Peyer's patch (tissue), 4 donors: ENCODE data around the gene TTC29. TPM values are rescaled to one million over a fixed set of nuclear protein-coding genes. Genes with fewer than 3 reads are reported as not detected.

Experiments
- DNase-seq, 3 donors: peaks; one replicate each; pipeline ENCODE4 v3.0.0-alpha.2; 2017 to 2019
- H3K27ac ChIP-seq, 4 donors: fragments of 200-600 bp; sonication (generic); one replicate each; pipeline ENCODE4 v1.5.1; 2016 to 2019
- H3K27me3 ChIP-seq, 2 donors: fragments of 200-600 bp; sonication (generic); one replicate each; pipeline ENCODE4 v1.5.1; 2019
- H3K36me3 ChIP-seq, 3 donors: fragments of 200-600 bp; sonication (generic); one replicate each; pipeline ENCODE4 v1.5.1; 2016 to 2019
- H3K4me1 ChIP-seq, 4 donors: fragments of 200-600 bp; sonication (generic); one replicate each; pipeline ENCODE4 v1.5.1; 2016 to 2019
- H3K4me3 ChIP-seq, 4 donors: fragments of 200-600 bp; sonication (generic); 1 replicate in 3 of 4; 2 replicates in 1 of 4; pipeline ENCODE4 v1.5.1; 2016 to 2019; ENCODE audit warnings: mild to moderate bottlenecking in 1 of 4
- H3K9me3 ChIP-seq, 4 donors: fragments of 200-600 bp; sonication (generic); one replicate each; pipeline ENCODE4 v1.5.1; 2016 to 2019; ENCODE audit warnings: mild to moderate bottlenecking in 1 of 4
- POLR2A ChIP-seq, 2 donors: fragments of 450-650 bp; IDR thresholded peaks; one replicate each; pipeline ENCODE4 v1.5.1; 2017; ENCODE audit warnings: antibody characterized with exemption in 2 of 2, mild to moderate bottlenecking in 2 of 2, moderate library complexity in 2 of 2
- total RNA-seq, 4 donors: library from RNA; depleted of rRNA; stranded (reverse); fragments of >200 nt; gene quantifications; one replicate each; pipeline ENCODE4 v1.1.0, GENCODE V29; 2016
- TF ChIP-seq, protein P1 (sequence below), 6 experiments: fragments of 450-650 bp in 4 of 6; fragments of 200-600 bp in 2 of 6; sonication (generic) in 1 of 6; IDR thresholded peaks; one replicate each; pipeline ENCODE4 v1.5.1; 2017 to 2019; ENCODE audit warnings: antibody characterized with exemption in 6 of 6, mild to moderate bottlenecking in 3 of 6, moderate library complexity in 1 of 6

The TTC29 gene
- total RNA-seq, 4 donors from 2014 or later: not detected

DNA sequence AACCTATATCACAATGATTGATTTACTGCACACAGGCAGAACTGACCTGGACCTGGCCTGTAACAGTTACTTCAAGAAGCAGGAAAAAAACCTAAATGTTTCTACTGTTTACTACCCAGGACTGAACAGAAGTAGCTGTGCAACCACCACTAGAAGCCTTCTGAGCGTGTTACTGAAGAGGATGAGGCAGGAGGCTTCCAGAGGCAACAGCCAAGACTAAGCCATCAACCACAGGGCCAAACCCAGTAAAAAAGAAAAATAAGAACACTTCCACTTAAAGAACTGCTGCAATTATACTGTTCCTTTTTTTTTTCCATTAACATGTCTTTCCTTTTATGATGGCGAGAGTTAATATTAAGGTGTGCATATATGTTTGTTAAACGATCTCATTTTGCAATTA lies 29.4 kb upstream of the TTC29 start:
- TF ChIP-seq, protein P1, sequence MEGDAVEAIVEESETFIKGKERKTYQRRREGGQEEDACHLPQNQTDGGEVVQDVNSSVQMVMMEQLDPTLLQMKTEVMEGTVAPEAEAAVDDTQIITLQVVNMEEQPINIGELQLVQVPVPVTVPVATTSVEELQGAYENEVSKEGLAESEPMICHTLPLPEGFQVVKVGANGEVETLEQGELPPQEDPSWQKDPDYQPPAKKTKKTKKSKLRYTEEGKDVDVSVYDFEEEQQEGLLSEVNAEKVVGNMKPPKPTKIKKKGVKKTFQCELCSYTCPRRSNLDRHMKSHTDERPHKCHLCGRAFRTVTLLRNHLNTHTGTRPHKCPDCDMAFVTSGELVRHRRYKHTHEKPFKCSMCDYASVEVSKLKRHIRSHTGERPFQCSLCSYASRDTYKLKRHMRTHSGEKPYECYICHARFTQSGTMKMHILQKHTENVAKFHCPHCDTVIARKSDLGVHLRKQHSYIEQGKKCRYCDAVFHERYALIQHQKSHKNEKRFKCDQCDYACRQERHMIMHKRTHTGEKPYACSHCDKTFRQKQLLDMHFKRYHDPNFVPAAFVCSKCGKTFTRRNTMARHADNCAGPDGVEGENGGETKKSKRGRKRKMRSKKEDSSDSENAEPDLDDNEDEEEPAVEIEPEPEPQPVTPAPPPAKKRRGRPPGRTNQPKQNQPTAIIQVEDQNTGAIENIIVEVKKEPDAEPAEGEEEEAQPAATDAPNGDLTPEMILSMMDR (IDR thresholded peaks at IDR 0.05): no peak
- no peak for TF ChIP-seq POLR2A (IDR thresholded peaks at IDR 0.05)

DNA sequence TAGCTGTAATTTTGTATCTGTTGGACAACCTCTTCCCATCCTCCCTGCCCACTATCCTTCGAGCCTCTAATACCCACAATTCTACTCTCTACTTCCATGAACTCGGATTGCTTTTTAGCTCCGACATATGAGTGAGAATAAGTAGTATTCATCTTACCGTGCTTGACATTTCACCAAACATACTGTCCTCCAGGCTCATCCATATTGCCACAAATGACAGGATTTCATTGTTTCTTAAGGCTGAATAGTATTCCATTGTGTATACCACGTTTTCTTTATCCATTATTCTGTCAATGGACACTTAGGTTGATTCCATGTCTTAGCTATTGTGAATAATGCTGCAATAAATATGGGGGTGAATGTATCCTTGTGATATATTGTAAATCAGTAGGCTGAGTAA lies 26.4 kb upstream of the TTC29 start:
- Histone ChIP-seq H3K27me3 (no peaks in the 10 kb centered on the region), H3K4me3 (no peak overlapping the region), H3K27ac (no peak overlapping the region), H3K9me3 (no peaks in the 10 kb centered on the region), H3K36me3 (no peaks in the 10 kb centered on the region), H3K4me1 (no peaks in the 10 kb centered on the region)
- DNase-seq: no peak
- TF ChIP-seq, protein P1 (IDR thresholded peaks at IDR 0.05): no peak
- no peak for TF ChIP-seq POLR2A (IDR thresholded peaks at IDR 0.05)

More for the DNA sequence above, 29.4 kb upstream of the TTC29 start:
- Histone ChIP-seq H3K27ac (no peak overlapping the region), H3K4me3 (no peak overlapping the region), H3K36me3 (no peaks in the 10 kb centered on the region), H3K9me3 (no peaks in the 10 kb centered on the region), H3K27me3 (no peaks in the 10 kb centered on the region), H3K4me1 (no peaks in the 10 kb centered on the region)
- no peak for DNase-seq

DNA sequence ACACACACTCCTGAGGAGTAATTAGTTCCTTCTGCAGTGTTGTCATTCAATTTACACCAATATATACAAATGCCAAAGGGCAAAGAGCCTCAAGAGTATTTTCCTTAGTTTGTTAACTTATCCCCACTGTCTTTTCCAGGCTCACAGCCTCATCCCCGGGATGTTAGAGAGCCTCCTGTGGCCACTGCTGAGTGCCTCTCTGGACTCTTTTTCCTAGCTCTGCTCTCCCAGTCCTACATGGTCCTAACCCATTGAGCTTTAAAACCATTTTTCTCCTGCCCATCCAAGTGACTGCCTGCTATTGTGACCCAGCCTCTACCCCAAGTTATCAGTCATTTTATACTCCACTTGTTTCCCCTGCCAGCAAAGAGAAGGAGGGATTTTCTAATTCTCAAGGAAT lies 23.5 kb upstream of the TTC29 start:
- no peak for TF ChIP-seq POLR2A (IDR thresholded peaks at IDR 0.05)
- TF ChIP-seq, protein P1 (IDR thresholded peaks at IDR 0.05): no peak
- H3K27ac ChIP-seq: no peak overlapping the region
- no peak for DNase-seq
- no peaks in the 10 kb centered on the region for H3K36me3 ChIP-seq
- H3K4me1 ChIP-seq: no peaks in the 10 kb centered on the region
- no peaks in the 10 kb centered on the region for H3K9me3 ChIP-seq
- no peak overlapping the region for H3K4me3 ChIP-seq
- H3K27me3 ChIP-seq: no peaks in the 10 kb centered on the region

DNA sequence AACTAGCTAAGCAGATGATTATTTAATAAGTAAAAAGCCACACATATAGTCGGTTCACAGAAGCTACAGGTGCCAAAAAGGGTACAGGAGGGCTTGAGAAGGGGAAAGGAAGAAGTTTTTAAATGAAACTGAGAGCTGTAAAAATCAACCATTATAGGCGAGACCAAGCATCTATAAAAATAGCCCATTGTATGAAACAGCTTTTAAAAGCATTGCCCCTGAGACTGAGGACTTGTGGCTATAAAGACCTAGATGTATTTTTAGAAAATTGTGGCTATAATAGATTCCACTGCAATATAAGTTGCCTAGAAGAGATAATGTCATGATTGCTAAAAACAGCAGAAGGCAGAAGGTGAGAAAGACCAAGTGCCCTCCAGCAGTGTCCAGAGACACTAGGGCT lies 15.0 kb upstream of the TTC29 start:
- no peaks in the 10 kb centered on the region for H3K9me3 ChIP-seq
- no peak for DNase-seq
- H3K4me3 ChIP-seq: no peak overlapping the region
- no peak for TF ChIP-seq POLR2A (IDR thresholded peaks at IDR 0.05)
- TF ChIP-seq, protein P1 (IDR thresholded peaks at IDR 0.05): no peak
- no peaks in the 10 kb centered on the region for H3K4me1 ChIP-seq
- no peaks in the 10 kb centered on the region for H3K36me3 ChIP-seq
- no peak overlapping the region for H3K27ac ChIP-seq
- no peaks in the 10 kb centered on the region for H3K27me3 ChIP-seq

DNA sequence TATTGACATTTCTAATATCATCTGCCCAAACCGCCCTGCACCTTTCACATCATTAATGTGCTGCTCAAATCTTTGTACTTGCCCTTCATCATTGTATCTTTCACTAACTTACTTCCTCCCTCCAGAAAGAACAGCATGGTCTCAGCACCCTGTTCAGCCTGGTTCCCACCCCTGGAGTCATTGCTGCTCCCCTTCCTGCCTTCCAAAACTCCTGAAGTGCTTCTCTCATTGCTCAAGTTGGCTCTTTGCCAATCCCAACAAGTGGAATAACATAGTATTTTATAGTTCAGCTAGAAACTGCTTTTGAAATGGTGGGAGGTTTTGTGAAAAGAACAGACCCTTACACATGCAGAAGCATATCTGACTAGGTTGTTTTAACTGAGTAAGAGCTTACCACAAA lies 14.0 kb upstream of the TTC29 start:
- no peaks in the 10 kb centered on the region for H3K9me3 ChIP-seq
- no peak overlapping the region for H3K27ac ChIP-seq
- H3K4me3 ChIP-seq: no peak overlapping the region
- no peaks in the 10 kb centered on the region for H3K27me3 ChIP-seq
- TF ChIP-seq, protein P1 (IDR thresholded peaks at IDR 0.05): no peak
- TF ChIP-seq POLR2A (IDR thresholded peaks at IDR 0.05): no peak
- H3K4me1 ChIP-seq: no peaks in the 10 kb centered on the region
- no peak for DNase-seq
- H3K36me3 ChIP-seq: no peaks in the 10 kb centered on the region

DNA sequence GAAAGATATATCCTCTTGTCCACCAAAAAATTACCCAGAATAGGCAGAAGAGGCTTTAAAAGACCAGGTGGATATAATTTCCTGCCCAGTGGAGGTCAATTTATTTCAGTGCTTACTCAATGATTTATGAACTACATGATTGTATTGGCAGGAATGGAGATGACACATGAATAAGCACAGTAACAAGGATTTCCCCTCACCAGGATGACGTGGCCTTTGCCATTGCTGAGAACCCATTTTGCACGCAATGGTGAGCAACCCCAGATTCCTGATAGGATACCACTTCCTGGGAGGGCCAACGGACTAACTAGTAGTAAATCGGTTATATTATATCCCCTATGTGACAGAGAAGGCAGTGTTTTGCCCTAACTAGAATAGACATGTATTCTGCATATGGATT lies 11.6 kb upstream of the TTC29 start:
- no peaks in the 10 kb centered on the region for H3K36me3 ChIP-seq
- H3K4me3 ChIP-seq: no peak overlapping the region
- H3K9me3 ChIP-seq: no peaks in the 10 kb centered on the region
- no peaks in the 10 kb centered on the region for H3K27me3 ChIP-seq
- DNase-seq: no peak
- TF ChIP-seq, protein P1 (IDR thresholded peaks at IDR 0.05): no peak
- no peak for TF ChIP-seq POLR2A (IDR thresholded peaks at IDR 0.05)
- no peaks in the 10 kb centered on the region for H3K4me1 ChIP-seq
- no peak overlapping the region for H3K27ac ChIP-seq
